Activated CD4-positive, alpha-beta T cell treated with anti-CD3 and anti-CD28 coated beads for 36 hours (primary cell): ENCODE data around the gene ACRBP. TPM values are rescaled to one million over a fixed set of nuclear protein-coding genes. Genes with fewer than 3 reads are reported as not detected.
A peak's percentile ranks its signal among the peaks of the same experiment; 100 is the strongest.

Source experiments
- ATAC-seq: fragments of 200-7000 bp; cut with Tn5 transposase; one replicate; pipeline ENCODE4 v1.10.0; 2021; ENCODE audit warnings: mild to moderate bottlenecking, moderate library complexity
- CTCF ChIA-PET: fragments of 350-600 bp; sonication (Branson Sonifier 250); formaldehyde crosslinking; loops from one replicate; lab custom pipeline; 2021; ENCODE audit warnings: antibody characterized with exemption; lab: Charles Lee
- POLR2A ChIA-PET: fragments of 350-600 bp; sonication (Branson Sonifier 250); formaldehyde crosslinking; loops from one replicate; lab custom pipeline; 2021; ENCODE audit warnings: antibody characterized with exemption, inconsistent platforms; lab: Charles Lee
- DNase-seq: peaks from one replicate; pipeline ENCODE4 v3.0.0-alpha.2; 2020
- H3K27ac Mint-ChIP-seq: one replicate; pipeline ENCODE4 v1.8.0; 2021; ENCODE audit warnings: mixed read lengths
- H3K27me3 Mint-ChIP-seq: one replicate; pipeline ENCODE4 v1.8.0; 2021; ENCODE audit warnings: mixed read lengths
- H3K36me3 Mint-ChIP-seq: one replicate; pipeline ENCODE4 v1.8.0; 2021; ENCODE audit warnings: low read depth, mixed read lengths
- H3K4me1 Mint-ChIP-seq: one replicate; pipeline ENCODE4 v1.8.0; 2021; ENCODE audit warnings: mixed read lengths
- H3K4me3 Mint-ChIP-seq: one replicate; pipeline ENCODE4 v1.8.0; 2021; ENCODE audit warnings: mild to moderate bottlenecking, moderate library complexity, mixed read lengths
- H3K9me3 Mint-ChIP-seq: one replicate; pipeline ENCODE4 v1.8.0; 2021; ENCODE audit warnings: low read depth, mixed read lengths
- intact Hi-C, 2 experiments: fragments of 100-400 bp; cut with DNase I in 1 of 2; cut with micrococcal nuclease in 1 of 2; formaldehyde crosslinking; loops; one replicate each; pipeline versions ENCODE4 v1.14.2 to v1.15.1; 2022 to 2024; cut with DNase I, micrococcal nuclease
- total RNA-seq, 2 experiments: library from RNA; stranded (reverse); gene quantifications; one replicate each; pipeline ENCODE4 v1.2.3, GENCODE V29; 2021

Gene ACRBP
- total RNA-seq, 2 experiments from 2014 or later = 1.7 to 3.3 TPM

- DNase-seq (no peak), ATAC-seq (no peak)
- ChIA-PET CTCF (interaction anchor here (0.7 to 5.5 kb wide), 13 partner anchors 9 to 182 kb away, joined by 3 to 41 read pairs (median 5); partner anchors contain the start of gene ZNF384), POLR2A (no interaction called here)
- intact Hi-C loops = loop anchor here in 1 of 2 experiments (5.0 kb wide), 1 partner anchor 159 kb away; no protein-coding TSS in a partner anchor
- no peaks in the 10 kb centered on the region for H3K27me3 Mint-ChIP-seq
- H3K9me3 Mint-ChIP-seq = no peaks in the 10 kb centered on the region
- no peak overlapping the region for H3K27ac Mint-ChIP-seq
- H3K36me3 Mint-ChIP-seq = peaks cover 6% of the 10 kb centered on the region
- peaks cover 13% of the 10 kb centered on the region for H3K4me1 Mint-ChIP-seq
- no peak overlapping the region for H3K4me3 Mint-ChIP-seq
Observed at GRCh38 chr12:6618483-6619225, 28.6 kb downstream of the ACRBP start.

GRCh38 chr12:6615802-6616201 lies 31.4 kb downstream of the ACRBP start:
- Mint-ChIP-seq H3K9me3 (no peaks in the 10 kb centered on the region), H3K4me1 (peaks cover 38% of the 10 kb centered on the region), H3K36me3 (peaks cover 3% of the 10 kb centered on the region), H3K4me3 (no peak overlapping the region), H3K27ac (peak overlapping the region; percentile 1), H3K27me3 (no peaks in the 10 kb centered on the region)
- POLR2A ChIA-PET = interaction anchor here (0.6 to 0.8 kb wide), 2 partner anchors 37 to 163 kb away, joined by 4 to 5 read pairs; no protein-coding TSS in a partner anchor
- intact Hi-C loops = loop anchor here (2.0 to 5.0 kb wide), 3 partner anchors 15 to 161 kb away; partner anchors contain the start of gene ING4 (in 2 of the 2)
- ATAC-seq (no peak), DNase-seq (no peak)
- CTCF ChIA-PET = interaction anchor here (0.5 to 1.3 kb wide), 7 partner anchors 12 to 358 kb away, joined by 3 to 4 read pairs (median 3); partner anchors contain the start of gene ZNF384

- POLR2A ChIA-PET = no interaction called here
- DNase-seq (no peak), ATAC-seq (no peak)
- CTCF ChIA-PET = interaction anchor here (1.0 to 1.2 kb wide), 5 partner anchors 14 to 210 kb away, joined by 3 to 4 read pairs (median 3); partner anchors contain the start of gene ZNF384
- Mint-ChIP-seq H3K36me3 (no peaks in the 10 kb centered on the region), H3K4me3 (no peak overlapping the region), H3K9me3 (no peaks in the 10 kb centered on the region), H3K27ac (peak overlapping the region; percentile 10), H3K27me3 (no peaks in the 10 kb centered on the region), H3K4me1 (peaks cover 41% of the 10 kb centered on the region)
- intact Hi-C loops = loop anchor here in 1 of 2 experiments (5.0 kb wide), 1 partner anchor 163 kb away; no protein-coding TSS in a partner anchor
Observed at GRCh38 chr12:6614513-6615172, 32.6 kb downstream of the ACRBP start.

- no peaks in the 10 kb centered on the region for H3K9me3 Mint-ChIP-seq
- H3K27me3 Mint-ChIP-seq = no peaks in the 10 kb centered on the region
- peaks cover 41% of the 10 kb centered on the region for H3K4me1 Mint-ChIP-seq
- ChIA-PET CTCF (interaction anchor here (0.6 to 1.2 kb wide), 4 partner anchors 66 to 277 kb away, joined by 3 to 4 read pairs (median 3); no protein-coding TSS in a partner anchor), POLR2A (interaction anchor here (0.6 kb wide), 1 partner anchor 266 kb away, joined by 3 read pairs; no protein-coding TSS in a partner anchor)
- ATAC-seq = peak; percentile 30
- no peak overlapping the region for H3K4me3 Mint-ChIP-seq
- intact Hi-C loops = no loop called here
- H3K27ac Mint-ChIP-seq = peak overlapping the region; percentile 10
- DNase-seq = peak; percentile 51
- H3K36me3 Mint-ChIP-seq = no peaks in the 10 kb centered on the region
Observed at GRCh38 chr12:6613776-6614512, 33.3 kb downstream of the ACRBP start.

- Mint-ChIP-seq H3K4me3 (no peak overlapping the region), H3K27ac (no peak overlapping the region), H3K4me1 (peaks cover 41% of the 10 kb centered on the region), H3K27me3 (no peaks in the 10 kb centered on the region), H3K36me3 (no peaks in the 10 kb centered on the region), H3K9me3 (no peaks in the 10 kb centered on the region)
- ChIA-PET CTCF (interaction anchor here (0.6 to 1.4 kb wide), 8 partner anchors 18 to 278 kb away, joined by 3 to 5 read pairs (median 3); no protein-coding TSS in a partner anchor), POLR2A (interaction anchor here (0.6 to 1.1 kb wide), 3 partner anchors 53 to 267 kb away, joined by 3 to 8 read pairs (median 4); partner anchors contain the start of gene GAPDH)
- ATAC-seq (peak; percentile 8), DNase-seq (peak; percentile 31)
- intact Hi-C loops = no loop called here
Observed at GRCh38 chr12:6613015-6613775, 34.0 kb downstream of the ACRBP start.

GRCh38 chr12:6612652-6613014 lies 34.6 kb downstream of the ACRBP start:
- Mint-ChIP-seq H3K9me3 (no peaks in the 10 kb centered on the region), H3K4me3 (no peak overlapping the region), H3K36me3 (no peaks in the 10 kb centered on the region), H3K4me1 (peaks cover 39% of the 10 kb centered on the region), H3K27ac (peak overlapping the region; percentile 45), H3K27me3 (no peaks in the 10 kb centered on the region)
- ChIA-PET POLR2A (interaction anchor here (0.6 to 1.1 kb wide), 2 partner anchors 54 to 78 kb away, joined by 4 to 8 read pairs; partner anchors contain the start of gene GAPDH), CTCF (interaction anchor here (0.6 to 1.4 kb wide), 4 partner anchors 19 to 56 kb away, joined by 3 to 5 read pairs (median 4); no protein-coding TSS in a partner anchor)
- no peak for ATAC-seq
- intact Hi-C loops = no loop called here
- no peak for DNase-seq

GRCh38 chr12:6612247-6612646 lies 35.0 kb downstream of the ACRBP start:
- Mint-ChIP-seq H3K9me3 (no peaks in the 10 kb centered on the region), H3K27ac (peak overlapping the region; percentile 45), H3K4me3 (no peak overlapping the region), H3K4me1 (peaks cover 39% of the 10 kb centered on the region), H3K36me3 (no peaks in the 10 kb centered on the region), H3K27me3 (no peaks in the 10 kb centered on the region)
- ChIA-PET POLR2A (interaction anchor here (1.1 kb wide), 1 partner anchor 78 kb away, joined by 4 read pairs; the partner anchor contains the start of gene GAPDH), CTCF (interaction anchor here (1.2 to 1.4 kb wide), 2 partner anchors 21 to 49 kb away, joined by 5 read pairs; no protein-coding TSS in a partner anchor)
- ATAC-seq (no peak), DNase-seq (peak; percentile 47)
- intact Hi-C loops = no loop called here

- ChIA-PET POLR2A (no interaction called here), CTCF (interaction anchor here (0.6 to 1.5 kb wide), 6 partner anchors 48 to 216 kb away, joined by 3 to 4 read pairs (median 3); partner anchors contain the start of gene COPS7A)
- no peak for ATAC-seq
- Mint-ChIP-seq H3K27ac (no peak overlapping the region), H3K4me3 (no peak overlapping the region), H3K27me3 (no peaks in the 10 kb centered on the region), H3K36me3 (peaks cover 21% of the 10 kb centered on the region), H3K4me1 (peaks cover 49% of the 10 kb centered on the region), H3K9me3 (no peaks in the 10 kb centered on the region)
- peak; percentile 60 for DNase-seq
- intact Hi-C loops = loop anchor here (5.0 kb wide), 6 partner anchors 79 to 409 kb away; partner anchors contain the start of genes C12orf57 (in 1 of the 2), CD4 (in 1 of the 2), LPCAT3 (in 1 of the 2) and P3H3 (in 1 of the 2)
Observed at GRCh38 chr12:6608592-6609281, 38.5 kb downstream of the ACRBP start.

GRCh38 chr12:6607751-6608591 lies 39.3 kb downstream of the ACRBP start:
- no peak overlapping the region for H3K4me3 Mint-ChIP-seq
- ChIA-PET POLR2A (no interaction called here), CTCF (interaction anchor here (0.6 to 1.5 kb wide), 7 partner anchors 8 to 217 kb away, joined by 3 to 4 read pairs (median 3); partner anchors contain the start of gene COPS7A)
- no peak overlapping the region for H3K27ac Mint-ChIP-seq
- peak; percentile 84 for DNase-seq
- H3K9me3 Mint-ChIP-seq = no peaks in the 10 kb centered on the region
- no peaks in the 10 kb centered on the region for H3K27me3 Mint-ChIP-seq
- peaks cover 28% of the 10 kb centered on the region for H3K36me3 Mint-ChIP-seq
- ATAC-seq = peak; percentile 60
- H3K4me1 Mint-ChIP-seq = peaks cover 52% of the 10 kb centered on the region
- intact Hi-C loops = loop anchor here (1.0 to 5.0 kb wide), 17 partner anchors 33 to 409 kb away; partner anchors contain the start of genes CD4 (in 2 of the 2), ZNF384 (in 2 of the 2), C12orf57 (in 1 of the 2) and COPS7A (in 1 of the 2)
